ENCODE results near the gene SNRPE. TPM values are rescaled to one million over a fixed set of nuclear protein-coding genes. Genes with fewer than 3 reads are reported as not detected.

Gene SNRPE
- total and polyA plus RNA-seq, 7 donors, result 30.4 to 173 (median 68.1) TPM

GRCh38 chr1:203858055-203858454 lies 3.3 kb upstream of the SNRPE start:
- DNase-seq (no peak), ATAC-seq (no peak)
- H3K4me3 ChIP-seq, result no peak overlapping the region
- H3K4me1 ChIP-seq, result peaks cover 17% of the 10 kb centered on the region
- 11 to 23% (median 21%) methylated on average over 2 of the region's 2 CpGs for WGBS, 3 donors
- TF ChIP-seq, protein P1, sequence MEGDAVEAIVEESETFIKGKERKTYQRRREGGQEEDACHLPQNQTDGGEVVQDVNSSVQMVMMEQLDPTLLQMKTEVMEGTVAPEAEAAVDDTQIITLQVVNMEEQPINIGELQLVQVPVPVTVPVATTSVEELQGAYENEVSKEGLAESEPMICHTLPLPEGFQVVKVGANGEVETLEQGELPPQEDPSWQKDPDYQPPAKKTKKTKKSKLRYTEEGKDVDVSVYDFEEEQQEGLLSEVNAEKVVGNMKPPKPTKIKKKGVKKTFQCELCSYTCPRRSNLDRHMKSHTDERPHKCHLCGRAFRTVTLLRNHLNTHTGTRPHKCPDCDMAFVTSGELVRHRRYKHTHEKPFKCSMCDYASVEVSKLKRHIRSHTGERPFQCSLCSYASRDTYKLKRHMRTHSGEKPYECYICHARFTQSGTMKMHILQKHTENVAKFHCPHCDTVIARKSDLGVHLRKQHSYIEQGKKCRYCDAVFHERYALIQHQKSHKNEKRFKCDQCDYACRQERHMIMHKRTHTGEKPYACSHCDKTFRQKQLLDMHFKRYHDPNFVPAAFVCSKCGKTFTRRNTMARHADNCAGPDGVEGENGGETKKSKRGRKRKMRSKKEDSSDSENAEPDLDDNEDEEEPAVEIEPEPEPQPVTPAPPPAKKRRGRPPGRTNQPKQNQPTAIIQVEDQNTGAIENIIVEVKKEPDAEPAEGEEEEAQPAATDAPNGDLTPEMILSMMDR (IDR thresholded peaks at IDR 0.05), result no peak
- intact Hi-C loops (cut with DNase I), result no loop called here
- peaks cover 3 to 35% of the 10 kb centered on the region in 2 donors for H3K36me3 ChIP-seq (ENCODE audit: insufficient read depth in 1 of 2, low read depth in 1 of 2)
- no peak overlapping the region for H3K27ac ChIP-seq
- no peaks in the 10 kb centered on the region for H3K27me3 ChIP-seq (ENCODE audit: insufficient read depth in 3 of 3, low read length in 2 of 3)
- H3K9me3 ChIP-seq, result no peaks in the 10 kb centered on the region

DNA sequence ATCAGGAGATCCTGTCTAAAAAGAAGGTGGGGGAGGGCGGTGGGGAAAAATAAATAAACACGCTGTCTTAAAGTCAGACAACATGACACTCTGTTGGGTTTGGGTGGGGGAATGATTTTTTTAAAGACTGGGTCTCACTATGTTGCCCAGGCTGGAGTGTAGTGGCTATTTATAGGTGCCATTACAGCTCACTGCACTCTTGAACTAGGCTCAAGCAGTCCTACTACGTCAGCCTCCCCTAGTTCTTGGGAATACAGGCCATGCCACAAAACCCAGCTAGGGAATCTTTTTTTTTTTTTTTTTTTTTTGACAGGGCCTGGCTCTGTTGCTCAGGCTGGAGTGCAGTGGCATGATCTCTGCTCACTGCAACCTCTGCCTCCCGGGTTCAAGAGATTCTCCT lies 2.4 kb upstream of the SNRPE start:
- Histone ChIP-seq H3K4me3 (no peak overlapping the region), H3K36me3 (ENCODE audit: insufficient read depth in 1 of 2, low read depth in 1 of 2) (peaks cover 3 to 35% of the 10 kb centered on the region in 2 donors), H3K27me3 (ENCODE audit: insufficient read depth in 3 of 3, low read length in 2 of 3) (no peaks in the 10 kb centered on the region), H3K27ac (no peak overlapping the region), H3K9me3 (no peaks in the 10 kb centered on the region), H3K4me1 (peaks cover 17% of the 10 kb centered on the region)
- intact Hi-C loops (cut with DNase I), result no loop called here
- 73 to 89% (median 73%) methylated on average over 4 of the region's 4 CpGs for WGBS, 3 donors
- no peak for ATAC-seq
- TF ChIP-seq, protein P1 (IDR thresholded peaks at IDR 0.05), result no peak
- DNase-seq, result no peak

GRCh38 chr1:203860396-203861025 lies 888 bp upstream of the SNRPE start:
- 29 to 37% (median 31%) methylated on average over 15 of the region's 15 CpGs for WGBS, 3 donors
- H3K9me3 ChIP-seq, result no peaks in the 10 kb centered on the region
- DNase-seq, result peak; percentile 23 to 51
- peaks cover 17% of the 10 kb centered on the region for H3K4me1 ChIP-seq
- TF ChIP-seq, protein P1 (IDR thresholded peaks at IDR 0.05), result no peak
- H3K4me3 ChIP-seq, result peak overlapping the region; percentile 100
- H3K36me3 ChIP-seq (ENCODE audit: insufficient read depth in 1 of 2, low read depth in 1 of 2), result peaks cover 6 to 35% of the 10 kb centered on the region in 2 donors
- H3K27ac ChIP-seq, result peak overlapping the region; percentile 31
- ATAC-seq, result peak in 1 of 4 donors; percentile 3
- no peaks in the 10 kb centered on the region for H3K27me3 ChIP-seq (ENCODE audit: insufficient read depth in 3 of 3, low read length in 2 of 3)
- intact Hi-C loops (cut with DNase I), result loop anchor here (1.0 to 10.0 kb wide), 5 partner anchors 222 to 504 kb away; no protein-coding TSS in a partner anchor

DNA sequence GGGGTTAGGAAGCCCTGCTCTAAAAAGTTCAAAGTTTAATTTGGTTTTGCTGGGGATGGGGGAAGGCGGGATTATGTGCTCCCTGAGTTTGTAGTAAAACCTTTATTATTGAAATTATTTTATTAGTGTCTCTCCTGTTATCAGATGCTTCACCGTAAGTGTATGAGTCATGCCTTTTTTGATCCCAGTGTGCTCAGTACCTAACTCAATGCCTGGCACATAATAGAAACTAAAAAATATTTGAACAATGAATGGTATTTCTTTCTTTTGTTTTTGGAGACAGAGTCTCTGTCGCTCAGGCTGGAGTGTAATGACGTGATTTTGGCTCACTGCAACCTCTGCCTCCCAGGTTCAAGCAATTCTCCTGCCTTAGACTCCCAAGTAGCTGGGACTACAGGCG lies 6.4 kb downstream of the SNRPE start:
- Histone ChIP-seq H3K27ac (no peak overlapping the region), H3K27me3 (ENCODE audit: insufficient read depth in 3 of 3, low read length in 2 of 3) (no peaks in the 10 kb centered on the region), H3K4me3 (no peak overlapping the region), H3K4me1 (peaks cover 1% of the 10 kb centered on the region), H3K9me3 (no peaks in the 10 kb centered on the region), H3K36me3 (ENCODE audit: insufficient read depth in 1 of 2, low read depth in 1 of 2) (peaks cover 18 to 91% of the 10 kb centered on the region in 2 donors)
- intact Hi-C loops (cut with DNase I), result loop anchor here (10.0 kb wide), 1 partner anchor 497 kb away; no protein-coding TSS in a partner anchor
- 64 to 69% (median 67%) methylated on average over 5 of the region's 5 CpGs for WGBS, 3 donors
- TF ChIP-seq, protein P1 (IDR thresholded peaks at IDR 0.05), result no peak
- ATAC-seq, result no peak
- no peak for DNase-seq

All from psoas muscle (tissue), 8 donors.